HG03139 (cell line): ENCODE data around the gene ATL2.
"Not testable (repeated sequence)": the region's sequence is repeated elsewhere in the genome, so short reads cannot be mapped to it uniquely, and the experiment has no call there.

ENCODE experiments used
- ATAC-seq: cut with Tn5 transposase; IDR thresholded peaks from one replicate; pipeline ENCODE4 v1.9.1; 2021; ENCODE audit not compliant: unreplicated experiment

The ATL2 gene

DNA sequence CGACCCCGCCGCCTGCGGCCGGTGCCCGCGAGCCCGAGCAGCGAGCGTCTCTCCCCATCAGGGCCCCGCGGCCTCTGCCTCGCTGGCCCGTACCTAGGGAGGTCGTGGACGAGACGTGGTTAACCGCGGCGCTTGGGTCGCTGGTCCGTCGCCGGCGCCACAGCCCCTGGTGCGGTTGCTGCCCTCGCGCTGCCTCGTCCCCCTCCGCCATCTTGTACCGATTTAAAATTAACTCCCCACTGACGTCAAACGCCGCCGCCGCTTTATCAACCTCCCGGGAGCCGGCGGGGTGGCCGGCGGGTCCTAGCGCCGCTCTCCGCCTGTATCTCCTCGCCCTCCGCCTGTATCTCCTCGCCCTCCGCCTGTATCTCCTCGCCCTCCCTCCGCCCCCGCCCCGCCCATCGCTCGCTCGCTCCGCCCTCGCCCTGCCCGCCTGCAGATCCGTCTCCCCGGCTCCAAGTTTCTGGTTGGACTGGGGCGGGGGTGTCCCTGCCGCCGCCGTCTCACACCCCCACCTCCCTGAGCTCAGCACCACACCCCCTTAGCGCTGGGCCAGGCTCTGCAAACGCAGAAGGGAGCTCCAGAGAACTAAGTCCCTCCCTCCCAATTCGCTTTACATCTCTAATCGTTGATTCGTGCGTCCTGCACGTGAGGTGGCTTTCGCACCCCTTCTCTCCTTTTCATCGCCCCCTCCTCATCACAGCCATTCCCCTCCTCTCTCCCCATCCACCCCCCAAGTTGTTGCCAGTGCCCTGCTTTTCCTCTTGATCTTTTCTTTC is at the start of gene ATL2:
Gene ATL2, minus strand, starts transcription at position 224 of the 779 bp plus-strand sequence. Its CDS starts 13 bp downstream, at position 211.
- peak; percentile 81 for ATAC-seq

DNA sequence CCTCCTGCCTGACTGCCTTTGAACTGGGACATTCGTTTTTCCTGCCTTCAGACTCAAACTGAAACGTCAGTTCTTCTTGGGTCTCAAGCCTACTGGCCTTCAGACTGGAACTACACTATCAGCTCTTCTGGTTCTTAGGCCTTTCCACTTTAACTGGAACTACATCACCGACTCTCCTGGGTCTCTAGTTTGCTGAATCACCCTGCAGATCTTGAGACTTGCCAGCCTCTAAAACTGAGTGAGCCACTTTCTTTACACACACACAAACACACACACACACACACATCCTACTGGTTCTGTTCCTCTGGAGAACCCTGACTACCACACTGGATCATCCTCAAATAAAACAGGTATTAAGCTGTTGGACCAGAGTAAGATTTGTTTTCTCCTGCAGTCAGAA is 46.7 kb upstream of the ATL2 start:
- ATAC-seq, result no peak

DNA sequence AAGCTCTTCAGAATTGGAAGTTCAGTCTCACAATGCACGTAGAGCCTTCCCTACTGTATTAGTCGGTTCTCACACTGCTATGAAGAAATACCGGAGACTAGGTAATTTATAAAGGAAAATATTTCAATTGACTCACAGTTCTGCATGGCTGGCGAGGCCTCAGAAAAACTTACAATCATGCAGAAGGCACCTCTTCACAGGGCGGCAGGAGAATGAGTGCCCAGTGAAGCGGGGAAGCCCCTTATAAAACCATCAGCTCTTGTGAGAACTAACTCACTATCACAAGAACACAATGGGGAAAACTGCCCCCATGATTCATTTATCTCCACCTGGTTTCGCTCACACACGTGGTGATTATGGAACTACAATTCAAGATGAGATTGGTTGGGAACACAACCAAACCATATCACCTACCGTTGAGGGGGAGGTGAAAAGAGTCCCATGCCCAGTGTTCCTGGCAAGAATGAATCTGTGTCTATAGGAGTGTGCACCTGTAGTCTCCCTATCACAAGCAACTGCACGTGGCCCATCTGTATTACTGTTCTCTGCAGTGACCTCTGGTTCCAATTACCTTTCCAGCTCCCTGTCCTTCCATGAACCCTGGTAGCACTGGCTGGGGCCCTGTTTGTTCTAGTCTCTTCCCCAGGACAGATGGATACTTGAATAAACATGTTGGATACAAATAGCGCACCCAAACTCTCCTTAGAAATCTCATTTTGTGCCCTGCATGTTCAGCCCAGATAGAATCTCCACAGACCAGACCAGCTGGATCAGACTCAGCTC is 44.4 kb upstream of the ATL2 start:
- no peak for ATAC-seq

DNA sequence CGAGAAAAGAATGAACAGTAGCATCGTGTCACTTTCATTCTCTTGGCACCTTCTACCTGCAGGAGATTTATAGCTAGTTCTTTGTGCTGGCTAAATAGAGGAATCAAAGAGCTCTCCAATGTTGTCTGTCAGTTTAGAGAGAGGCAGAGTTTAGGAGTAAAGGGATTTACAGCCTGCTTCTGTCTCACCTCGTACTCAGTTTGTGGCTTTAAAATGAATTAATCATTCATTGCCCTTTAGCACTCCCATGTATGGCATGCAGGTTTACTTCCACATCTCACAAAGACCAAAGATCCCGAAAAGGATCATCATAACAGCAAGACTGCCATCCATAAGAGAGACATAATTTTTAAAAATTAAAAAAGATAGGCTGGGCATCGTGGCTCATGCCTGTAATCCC is 42.4 kb upstream of the ATL2 start:
- no peak for ATAC-seq

DNA sequence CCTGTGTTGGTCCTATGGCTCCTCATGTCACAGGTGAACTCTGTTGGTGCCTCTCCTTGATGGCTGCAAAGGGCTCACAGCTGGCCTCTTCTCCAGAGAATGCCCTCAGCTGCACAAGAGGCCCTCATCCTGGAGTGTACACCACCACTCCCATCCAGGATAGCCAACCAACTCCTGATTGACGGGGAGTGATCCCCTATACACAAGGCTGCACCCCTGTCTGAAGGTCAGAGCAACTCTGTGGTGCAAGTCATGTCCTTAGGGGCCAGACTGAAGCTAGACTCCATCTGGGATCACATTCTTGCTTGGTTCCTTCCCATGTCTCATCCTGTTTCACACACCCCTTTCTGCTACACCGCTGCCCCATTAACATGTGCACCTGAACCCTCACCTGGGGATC is 41.7 kb upstream of the ATL2 start:
- no peak for ATAC-seq

DNA sequence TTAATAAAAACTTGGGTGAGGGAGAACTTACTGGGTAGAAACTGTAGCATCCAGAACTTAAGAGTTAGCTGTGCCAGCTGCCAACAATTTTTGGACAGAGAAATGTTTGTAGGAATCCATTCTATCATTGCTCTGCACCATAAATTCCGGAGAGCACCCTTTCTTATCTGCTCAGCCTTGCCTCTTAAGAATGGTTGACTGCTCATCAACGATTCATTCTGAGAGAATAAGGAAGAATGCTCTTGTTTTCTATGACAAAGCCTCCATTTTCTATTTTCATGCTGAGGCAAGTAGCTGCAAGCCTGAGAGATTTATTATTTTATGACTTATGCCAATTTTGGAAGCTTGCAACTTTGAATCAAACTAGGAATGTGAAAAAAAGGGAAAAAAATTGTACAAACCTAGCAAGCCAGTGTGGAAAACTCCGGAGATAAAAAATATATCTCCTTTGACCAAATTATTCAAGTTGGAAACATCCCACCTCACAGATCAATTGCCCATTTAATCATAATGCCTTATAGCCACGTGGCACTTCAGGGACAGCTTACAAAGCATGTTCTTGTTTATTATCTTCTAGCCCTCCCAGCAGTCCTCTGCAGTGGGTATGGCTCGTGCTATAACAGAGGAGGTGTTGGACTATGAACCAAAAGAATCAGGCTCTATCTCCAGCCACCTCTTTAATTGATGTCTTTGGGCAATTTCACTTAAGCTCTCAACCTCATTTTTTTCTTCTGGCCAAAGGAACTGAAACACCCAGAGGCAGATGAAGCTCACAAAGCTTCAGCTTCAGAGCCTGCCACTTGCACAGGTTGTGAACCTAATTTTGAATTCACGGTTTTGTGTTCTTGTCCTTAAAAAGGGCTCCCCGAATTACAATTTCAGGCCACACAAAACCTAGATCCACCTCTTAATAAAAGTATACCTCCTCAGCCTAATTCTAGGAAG is 40.9 kb upstream of the ATL2 start:
- no peak for ATAC-seq

DNA sequence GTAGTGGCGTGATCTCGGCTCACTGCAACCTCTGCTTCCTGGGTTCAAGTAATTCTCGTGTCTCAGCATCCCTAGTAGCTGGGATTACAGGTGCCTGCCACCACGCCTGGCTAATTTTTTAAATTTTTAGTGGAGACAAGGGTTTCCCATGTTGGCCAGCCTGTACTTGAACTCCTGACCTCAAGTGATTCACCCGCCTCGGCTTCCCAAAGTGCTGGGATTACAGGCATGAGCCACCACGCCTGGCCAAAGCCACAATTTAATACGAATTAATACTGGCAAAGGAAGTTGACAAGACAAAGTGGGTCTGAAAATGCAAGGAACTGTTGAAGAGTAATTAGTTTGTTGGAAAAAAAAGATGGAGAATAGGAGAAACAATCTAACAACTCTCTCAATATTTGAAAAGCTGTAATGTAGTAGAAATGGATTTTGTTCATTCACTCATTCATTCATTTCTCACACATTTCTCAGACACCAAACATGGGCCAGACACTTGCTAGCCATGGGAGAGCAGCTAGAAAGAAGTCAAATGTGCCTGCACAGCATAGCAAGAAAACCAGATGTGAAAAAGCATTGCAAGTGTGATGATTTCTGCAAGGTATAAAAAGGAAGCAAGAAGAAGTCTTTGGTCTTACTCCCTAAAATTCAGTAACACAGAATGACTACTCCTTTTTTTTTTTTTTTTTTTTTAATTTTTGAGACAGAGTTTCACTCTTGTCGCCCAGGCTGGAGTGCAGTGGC is 39.4 kb upstream of the ATL2 start:
- ATAC-seq, result no peak

DNA sequence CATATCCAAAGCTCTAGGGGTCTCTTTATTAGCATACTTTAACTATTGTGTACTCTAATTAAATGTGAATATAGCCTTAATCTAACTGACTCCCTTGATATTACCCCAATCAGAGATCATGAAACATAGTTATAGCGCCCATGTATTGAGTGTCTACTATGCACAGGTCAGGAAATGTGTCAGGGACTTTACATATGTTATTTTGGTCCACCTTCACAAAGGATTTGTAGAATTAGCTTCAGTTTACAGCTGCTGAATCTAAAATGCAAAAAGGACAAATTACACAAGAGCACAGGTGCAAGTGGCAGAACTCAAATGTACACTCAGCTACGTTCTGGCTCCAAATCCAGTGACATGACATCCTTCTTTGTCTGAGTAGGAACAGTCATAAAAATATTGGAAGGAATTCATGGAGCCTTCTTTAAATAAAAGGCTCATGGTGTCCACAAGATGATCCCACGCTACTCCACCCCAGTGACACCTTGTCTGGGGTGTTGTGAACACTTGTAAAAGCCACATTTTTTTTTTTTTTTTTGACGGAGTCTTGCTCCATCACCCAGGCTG is 38.7 kb upstream of the ATL2 start:
- ATAC-seq, result no peak

DNA sequence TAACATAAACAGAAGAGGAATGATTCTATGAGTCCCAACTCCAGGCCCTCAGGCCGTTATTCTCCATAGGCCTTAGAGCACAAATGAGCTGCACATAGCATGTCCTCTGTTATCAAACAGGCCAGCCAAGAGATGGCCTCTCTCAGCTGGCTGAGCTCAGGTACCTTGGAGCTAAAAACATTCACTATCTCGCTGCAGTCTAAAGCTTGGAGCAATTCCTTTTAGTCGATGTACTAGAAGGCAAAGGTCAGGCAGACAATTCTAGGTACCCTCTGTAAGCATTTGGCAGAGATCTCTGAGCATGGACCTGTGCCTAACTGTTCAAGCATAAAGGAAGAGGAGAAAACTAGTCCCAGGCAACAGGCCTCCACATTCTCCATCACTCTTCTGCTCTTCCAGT is 38.0 kb upstream of the ATL2 start:
- no peak for ATAC-seq

DNA sequence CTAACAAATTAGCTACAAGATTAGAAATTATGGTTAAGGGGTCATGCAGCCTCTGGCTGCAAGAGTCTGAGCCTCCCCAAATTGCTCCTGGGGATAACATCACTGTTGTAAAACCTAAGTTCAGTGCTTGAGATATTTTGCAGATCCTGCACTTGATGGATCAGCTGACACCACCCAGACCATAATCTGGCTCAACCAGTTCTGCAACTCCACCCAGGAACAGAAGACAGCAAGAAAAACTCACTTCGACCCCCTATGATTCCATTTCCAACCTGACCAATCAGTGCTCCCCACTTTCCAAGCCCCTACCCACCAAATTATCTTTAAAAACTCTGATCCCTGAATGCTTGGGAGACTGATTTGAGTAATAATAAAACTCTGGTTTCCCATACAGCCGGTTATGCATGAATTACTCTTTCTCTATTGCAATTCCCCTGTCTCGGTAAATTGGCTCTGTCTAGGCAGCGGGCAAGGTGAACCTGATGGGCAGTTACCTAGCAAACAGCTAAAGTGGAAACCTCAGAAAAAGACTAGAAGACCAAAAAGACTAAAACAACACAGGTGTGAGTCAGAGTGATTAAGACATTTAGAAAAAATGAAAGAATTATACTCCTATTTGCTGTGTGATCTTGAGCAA is 35.3 kb upstream of the ATL2 start:
- not testable (repeated sequence) for ATAC-seq

DNA sequence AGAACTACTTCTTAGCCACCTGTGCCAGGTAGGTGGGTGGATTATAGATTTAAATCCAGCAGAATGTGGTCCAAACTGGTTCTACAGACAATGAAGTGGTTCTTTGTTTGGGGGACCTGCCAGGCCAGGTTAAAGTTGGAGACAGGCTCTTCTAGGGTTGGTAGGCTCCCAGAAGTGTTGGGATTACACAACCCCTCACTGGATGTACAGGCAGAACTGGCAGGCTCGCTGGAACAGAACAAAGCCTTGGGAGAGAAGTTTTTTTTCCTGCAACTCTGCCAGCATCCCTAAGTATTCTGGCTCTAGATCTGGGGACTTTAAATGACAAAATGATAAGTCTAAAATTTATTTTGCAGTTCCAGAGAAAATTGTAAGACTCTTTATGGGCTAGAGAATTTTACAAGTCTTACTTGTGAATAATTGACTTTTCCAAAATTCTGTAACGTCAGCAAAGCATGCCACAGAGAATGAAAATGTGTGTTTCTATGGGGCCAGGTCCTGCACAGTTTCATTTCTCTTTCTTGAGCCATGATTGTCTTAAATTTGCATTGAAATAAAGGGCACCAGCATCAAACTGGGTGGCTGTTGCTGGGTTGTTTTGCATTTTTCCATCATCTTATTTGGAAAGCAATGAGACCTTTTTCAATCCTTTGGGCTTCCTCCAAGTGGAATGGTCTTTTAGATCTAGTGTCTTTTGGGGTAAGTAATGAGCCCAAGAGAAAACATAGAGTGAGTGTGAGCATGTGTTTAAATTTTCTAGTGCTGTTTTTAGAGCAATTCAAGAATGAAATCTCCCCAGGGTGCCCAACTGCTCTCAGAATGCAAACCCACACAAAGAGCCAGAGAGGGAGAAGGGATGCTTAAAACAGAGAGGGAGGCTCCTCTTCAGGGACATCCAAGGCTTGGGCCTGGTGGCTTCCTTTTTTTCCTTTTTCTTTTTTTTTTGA is 32.4 kb upstream of the ATL2 start:
- ATAC-seq, result no peak

DNA sequence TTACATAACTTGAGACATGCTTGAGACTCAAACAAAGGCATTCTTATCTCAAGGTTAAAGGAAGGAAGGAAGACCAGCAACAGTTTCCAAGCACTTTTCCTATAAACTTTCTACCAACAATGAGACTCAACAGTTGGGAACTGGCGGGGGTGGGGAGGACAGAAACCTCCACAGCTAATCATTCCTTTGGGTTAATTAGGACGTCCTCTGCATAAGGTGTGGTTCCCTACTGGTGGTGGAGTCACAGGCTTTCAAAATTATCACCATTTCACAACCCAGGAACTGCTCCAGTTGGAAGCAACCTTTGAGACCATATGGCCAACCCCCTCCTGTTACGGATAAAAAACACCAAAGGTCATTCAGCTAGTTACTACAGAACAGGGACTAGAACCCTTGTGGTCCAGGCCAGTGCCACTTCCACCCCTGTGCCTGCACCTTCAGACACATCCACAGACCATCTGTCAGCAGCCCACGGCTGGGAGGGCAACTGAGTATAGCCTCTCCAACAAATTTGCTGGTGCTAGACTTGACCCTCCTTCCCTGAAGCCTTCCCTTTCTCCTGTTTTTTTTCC is 30.1 kb upstream of the ATL2 start:
- ATAC-seq, result no peak

DNA sequence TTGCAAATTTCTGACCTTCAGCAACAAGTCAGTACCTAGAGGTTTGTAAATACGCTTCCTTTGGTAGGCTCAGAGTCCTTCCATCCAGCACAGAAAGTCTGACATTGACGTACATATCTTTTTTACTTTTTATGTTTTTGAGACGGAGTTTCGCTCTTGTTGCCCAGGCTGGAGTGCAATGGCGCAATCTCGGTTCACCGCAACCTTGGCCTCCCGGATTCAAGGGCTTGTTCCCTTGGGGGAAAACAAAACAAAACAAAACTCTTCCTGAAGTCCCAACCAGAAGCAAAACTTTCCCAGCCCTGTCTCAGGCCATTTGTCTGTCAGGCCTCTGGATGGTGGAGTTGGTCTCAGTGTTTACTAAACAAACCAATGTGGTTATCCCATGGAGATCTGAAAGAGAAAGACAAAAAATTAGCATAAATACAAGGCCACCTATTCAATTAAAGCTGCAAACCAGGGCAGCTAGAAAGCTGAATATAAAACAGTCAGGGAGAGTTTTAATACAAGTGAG is 29.6 kb upstream of the ATL2 start:
- ATAC-seq, result no peak

DNA sequence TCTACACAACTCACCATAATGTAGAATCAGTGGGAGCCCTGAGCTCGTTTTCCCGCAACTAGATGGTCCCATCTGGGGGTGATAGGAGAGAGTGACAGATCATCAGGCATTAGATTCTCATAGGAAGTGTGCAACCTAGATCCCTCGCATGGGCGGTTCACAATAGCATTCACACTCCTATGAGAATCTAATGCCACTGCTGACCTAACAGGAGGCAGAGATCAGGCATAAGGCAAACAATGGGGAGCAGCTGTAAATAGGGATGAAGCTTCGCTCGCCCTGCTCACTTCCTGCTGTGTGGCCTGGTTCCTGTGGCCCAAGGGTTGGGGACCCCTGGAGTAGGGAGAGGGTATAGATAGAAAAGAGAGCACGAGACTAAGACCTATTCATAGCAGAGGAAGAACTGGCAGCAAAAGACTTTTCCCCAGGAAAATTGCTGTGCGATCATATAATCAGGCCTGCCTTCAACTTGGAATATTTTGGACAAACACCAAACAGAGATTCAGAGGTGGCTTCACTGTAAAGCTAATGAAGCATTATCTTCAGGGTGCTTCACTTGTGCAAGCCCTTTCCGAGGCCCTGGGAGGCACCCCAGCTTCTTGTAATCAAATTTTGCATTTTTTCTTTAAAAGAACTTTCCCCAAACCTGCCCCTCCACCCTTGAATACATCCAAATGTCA is 29.0 kb upstream of the ATL2 start:
- ATAC-seq, result no peak

DNA sequence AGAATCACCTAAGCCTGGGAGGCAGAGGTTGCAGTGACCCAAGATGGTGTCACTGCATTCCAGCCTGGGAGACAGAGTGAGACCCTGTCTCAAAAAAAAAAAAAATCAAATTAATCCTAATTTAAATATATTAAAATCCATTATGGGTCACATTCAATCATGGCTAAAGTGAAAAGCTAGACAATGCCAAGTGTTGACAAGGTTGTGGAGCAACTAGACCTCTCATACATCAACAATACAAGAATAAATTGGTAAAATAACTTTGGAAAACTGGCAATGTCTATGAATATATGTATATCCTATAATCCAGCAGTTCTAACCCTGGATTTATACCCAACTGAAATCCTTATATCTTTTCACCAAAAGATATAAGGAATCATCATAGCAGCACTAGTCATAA is 23.4 kb upstream of the ATL2 start:
- ATAC-seq, result no peak

DNA sequence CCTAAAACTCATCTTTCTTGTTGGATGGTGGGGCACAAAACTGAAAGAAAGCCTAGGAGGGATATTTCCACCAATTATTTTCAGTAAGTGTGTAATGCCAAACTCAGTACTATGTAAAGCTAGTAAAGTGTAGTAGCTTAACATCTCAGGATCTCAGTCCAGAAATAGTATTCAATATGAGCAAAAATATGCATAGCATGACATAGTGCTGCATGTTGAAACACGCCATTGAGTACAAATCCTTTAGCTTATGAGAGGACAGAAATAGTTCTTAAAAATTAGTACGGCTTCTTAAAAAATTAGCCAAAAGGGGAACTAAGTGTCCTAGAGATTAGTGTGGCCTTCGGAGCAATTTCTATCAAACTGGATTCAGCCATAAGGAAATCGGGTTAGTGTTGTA is 21.7 kb upstream of the ATL2 start:
- ATAC-seq, result no peak

DNA sequence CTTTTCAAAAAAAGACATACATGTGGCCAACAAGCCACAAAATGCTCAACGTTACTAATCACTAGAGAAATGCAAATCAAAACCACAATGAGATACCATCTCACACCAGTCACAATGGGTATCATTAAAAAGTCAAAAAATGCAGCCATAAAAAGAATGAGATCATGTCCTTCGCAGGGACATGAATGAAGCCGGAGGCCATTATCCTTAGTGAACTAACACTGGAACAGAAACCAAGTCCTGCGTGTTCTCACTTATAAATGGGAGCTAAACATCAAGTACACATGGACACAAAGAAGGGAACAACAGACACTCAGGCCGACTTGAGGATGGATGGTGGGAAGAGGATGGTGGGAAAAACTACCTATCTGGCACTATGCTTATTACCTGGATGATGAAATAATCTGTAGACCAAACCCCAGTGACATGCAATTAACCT is 17.8 kb upstream of the ATL2 start:
- no peak for ATAC-seq

DNA sequence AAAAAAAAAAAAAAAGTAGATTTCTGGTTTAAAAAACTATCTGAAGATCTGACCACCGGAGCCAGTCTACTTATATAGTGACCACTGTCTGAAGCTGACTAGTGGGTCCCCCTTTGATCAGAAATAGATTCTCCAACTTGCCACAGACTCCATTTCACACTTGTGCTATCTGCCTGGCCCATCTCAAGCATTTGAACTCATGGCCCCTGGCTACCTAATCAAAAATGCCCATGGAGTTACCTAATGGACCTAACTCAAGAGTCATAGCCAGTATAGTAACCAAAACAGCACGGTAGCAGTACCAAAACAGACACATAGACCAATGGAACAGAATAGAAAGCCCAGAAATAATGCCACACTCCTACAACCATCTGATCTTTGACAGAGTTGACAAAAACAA is 17.0 kb upstream of the ATL2 start:
- no peak for ATAC-seq
